Testis (tissue), 3 donors: Measurements from ENCODE around the gene ZNF530. TPM values are rescaled to one million over a fixed set of nuclear protein-coding genes. Genes with fewer than 3 reads are reported as not detected.
A peak's percentile ranks its signal among the peaks of the same experiment; 100 is the strongest.

Source experiments
- DNase-seq: peaks from one replicate; pipeline ENCODE4 v3.0.0-alpha.2; 2019
- H3K27ac ChIP-seq, 2 donors: fragments of 200-600 bp; sonication (generic); one replicate each; pipeline ENCODE4 v1.5.1; 2019
- H3K27me3 ChIP-seq: fragments of 200-600 bp; sonication (generic); one replicate; pipeline ENCODE4 v1.5.1; 2019
- H3K36me3 ChIP-seq: fragments of 200-600 bp; sonication (generic); one replicate; pipeline ENCODE4 v1.5.1; 2017; ENCODE audit warnings: low read depth; ENCODE audit errors: missing control alignments
- H3K4me1 ChIP-seq: fragments of 200-600 bp; sonication (generic); one replicate; pipeline ENCODE4 v1.5.1; 2019
- H3K4me3 ChIP-seq, 2 donors: fragments of 200-600 bp; sonication (generic); one replicate each; pipeline ENCODE4 v1.5.1; 2017 to 2019
- H3K9me3 ChIP-seq: fragments of 200-600 bp; sonication (generic); one replicate; pipeline ENCODE4 v1.5.1; 2017
- CTCF ChIP-seq, 3 experiments: fragments of 450-650 bp in 2 of 3; fragments of 200-600 bp in 1 of 3; sonication (generic) in 1 of 3; IDR thresholded peaks; one replicate each; pipeline ENCODE4 v1.5.1; 2016 to 2019; ENCODE audit warnings: antibody characterized with exemption in 3 of 3, mild to moderate bottlenecking in 2 of 3, moderate library complexity in 1 of 3
- POLR2A ChIP-seq: fragments of 450-650 bp; IDR thresholded peaks from one replicate; pipeline ENCODE4 v1.6.1; 2017; ENCODE audit warnings: antibody characterized with exemption, mild to moderate bottlenecking, moderate library complexity
- WGBS, 2 donors: methylation state at CpG; one replicate each; pipeline ENCODE4 v1.1.5; 2018; 5-methylcytosine and 5-hydroxymethylcytosine counted together
- intact Hi-C: fragments of 100-400 bp; cut with DNase I; formaldehyde crosslinking; loops from one replicate; pipeline ENCODE4 v1.15.1; 2023; ENCODE audit warnings: low total_unique reads
- polyA plus RNA-seq: library from polyadenylated mRNA; stranded (reverse); fragments of 350-450 nt; fragmentation: Illumina TruSeq; extraction: RNeasy Lipid Tissue Mini Kit (QIAGEN cat#74804); gene quantifications from one replicate; pipeline ENCODE4 v1.2.3, GENCODE V29; 2014; ENCODE audit warnings: low read depth, low replicate concordance; ENCODE audit not compliant: insufficient read depth
- total RNA-seq, 2 donors: library from RNA; depleted of rRNA; stranded (reverse); fragments of >200 nt; gene quantifications; one replicate each; pipeline ENCODE4 v1.2.3, GENCODE V29; 2016

Gene ZNF530
- total and polyA plus RNA-seq, 3 donors from 2014 or later, result 3.0 to 9.8 (median 4.6) TPM

- Histone ChIP-seq H3K27ac (peak within 1 kb of the TSS; percentile 34 to 45), H3K4me1 (peaks cover 9% of the 10 kb centered on the region), H3K27me3 (no peaks in the 10 kb centered on the region), H3K36me3 (no peaks in the 10 kb centered on the region), H3K9me3 (no peaks in the 10 kb centered on the region), H3K4me3 (peak within 1 kb of the TSS; percentile 83 to 92)
- peak; percentile 95 for DNase-seq
- 0 to 1% methylated on average over 15 to 53 of the region's 56 CpGs for whole genome bisulfite sequencing, 2 donors
- TF ChIP-seq POLR2A, result no peak
- no peak for TF ChIP-seq CTCF (IDR thresholded peaks at IDR 0.05)
- intact Hi-C loops, result no loop called here
These were observed 40.2 kb upstream of the ZNF530 start, which contains the start of gene ZNF550 for GRCh38 chr19:57559404-57560025. Gene ZNF550 (minus strand): TSS chr19:57559863. CDS start chr19:57559682, 181 bp downstream.

DNA sequence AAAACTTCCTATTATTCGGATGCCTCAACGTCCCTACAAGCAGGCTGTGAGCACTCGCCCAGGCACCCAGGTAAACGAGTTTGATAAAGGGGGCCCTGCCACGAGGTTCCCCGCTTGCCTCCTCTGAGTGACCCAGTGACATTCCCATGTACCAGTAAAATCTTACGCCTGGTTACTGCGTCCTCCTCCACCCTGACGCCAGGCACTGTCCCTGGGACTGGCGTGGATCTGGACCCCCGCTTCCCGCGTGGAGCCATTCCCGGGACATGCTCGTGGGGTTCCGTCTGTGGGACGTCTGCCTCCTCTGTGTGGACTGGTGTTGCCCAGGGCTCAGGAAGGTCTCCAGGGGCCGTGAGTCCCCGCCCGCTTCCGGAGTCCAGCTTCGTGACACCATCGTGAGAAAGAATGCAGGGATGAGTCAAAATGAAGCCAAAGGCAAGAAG is 39.6 kb upstream of the ZNF530 start:
- no peaks in the 10 kb centered on the region for H3K36me3 ChIP-seq

GRCh38 chr19:57563547-57563946 is 36.1 kb upstream of the ZNF530 start:
- no peaks in the 10 kb centered on the region for H3K36me3 ChIP-seq
- TF ChIP-seq POLR2A (no peak), CTCF (IDR thresholded peaks at IDR 0.05) (no peak)
- DNase-seq, result no peak
- no peak overlapping the region for H3K4me3 ChIP-seq
- 79 to 100% methylated on average over 1 of the region's 1 CpG for WGBS, 2 donors
- peaks cover 5% of the 10 kb centered on the region for H3K9me3 ChIP-seq
- H3K27ac ChIP-seq, result no peak overlapping the region
- intact Hi-C loops, result no loop called here
- H3K4me1 ChIP-seq, result peaks cover 8% of the 10 kb centered on the region
- H3K27me3 ChIP-seq, result no peaks in the 10 kb centered on the region

More for the DNA sequence above, 39.6 kb upstream of the ZNF530 start:
- Histone ChIP-seq H3K4me1 (peaks cover 9% of the 10 kb centered on the region), H3K27ac (peak overlapping the region; percentile 12 to 45), H3K4me3 (peak overlapping the region; percentile 83 to 92), H3K27me3 (no peaks in the 10 kb centered on the region), H3K9me3 (no peaks in the 10 kb centered on the region)
- 22 to 39% methylated on average over 19 to 23 of the region's 23 CpGs for WGBS, 2 donors
- no peak for DNase-seq
- intact Hi-C loops, result no loop called here
- TF ChIP-seq CTCF (IDR thresholded peaks at IDR 0.05), result no peak
- no peak for TF ChIP-seq POLR2A

GRCh38 chr19:57566396-57567265 is 33.1 kb upstream of the ZNF530 start:
- H3K27ac ChIP-seq, result no peak overlapping the region
- no peak overlapping the region for H3K4me3 ChIP-seq
- DNase-seq, result no peak
- WGBS, 2 donors, result 50 to 53% methylated on average over 7 of the region's 7 CpGs
- H3K36me3 ChIP-seq, result no peaks in the 10 kb centered on the region
- peaks cover 5% of the 10 kb centered on the region for H3K9me3 ChIP-seq
- intact Hi-C loops, result no loop called here
- no peaks in the 10 kb centered on the region for H3K4me1 ChIP-seq
- H3K27me3 ChIP-seq, result no peaks in the 10 kb centered on the region
- no peak for TF ChIP-seq CTCF (IDR thresholded peaks at IDR 0.05)
- no peak for TF ChIP-seq POLR2A
